H9 (cell line): ENCODE results near the gene COL23A1. TPM values are rescaled to one million over a fixed set of nuclear protein-coding genes. Genes with fewer than 3 reads are reported as not detected.

Source experiments
- DNase-seq: peaks from one replicate; pipeline ENCODE4 v3.0.0-alpha.2; 2017
- H2AFZ ChIP-seq: one replicate; pipeline ENCODE4 v1.6.1; 2013; ENCODE audit warnings: mild to moderate bottlenecking, low read length, control low read depth, moderate library complexity
- H2AK5ac ChIP-seq: 2 replicates; pipeline ENCODE4 v1.6.1; 2013; ENCODE audit warnings: low read length, control low read depth, mixed read lengths; ENCODE audit not compliant: insufficient read length
- H2BK120ac ChIP-seq: one replicate; pipeline ENCODE4 v1.6.1; 2013; ENCODE audit warnings: low read depth, mild to moderate bottlenecking, low read length, control low read depth, inconsistent platforms; ENCODE audit not compliant: poor library complexity, severe bottlenecking
- H2BK12ac ChIP-seq: 2 replicates; pipeline ENCODE4 v1.6.1; 2013; ENCODE audit warnings: low read length, control low read depth, mixed read lengths, low read depth; ENCODE audit not compliant: insufficient read length
- H2BK15ac ChIP-seq: 2 replicates; pipeline ENCODE4 v1.6.1; 2013; ENCODE audit warnings: low read depth, low read length, control low read depth
- H2BK20ac ChIP-seq: one replicate; pipeline ENCODE4 v1.6.1; 2013; ENCODE audit warnings: low read depth, mild to moderate bottlenecking, low read length, control low read depth, inconsistent platforms; ENCODE audit not compliant: poor library complexity, severe bottlenecking
- H2BK5ac ChIP-seq: 2 replicates; pipeline ENCODE4 v1.6.1; 2013; ENCODE audit warnings: low read length, control low read depth, mixed read lengths; ENCODE audit not compliant: insufficient read length
- H3K14ac ChIP-seq: 2 replicates; pipeline ENCODE4 v1.6.1; 2013; ENCODE audit warnings: low read length, control low read depth; ENCODE audit not compliant: insufficient read depth
- H3K18ac ChIP-seq: 2 replicates; pipeline ENCODE4 v1.6.1; 2013; ENCODE audit warnings: low read depth, mild to moderate bottlenecking, mixed read lengths, low read length, control low read depth; ENCODE audit not compliant: insufficient read length
- H3K23ac ChIP-seq: 2 replicates; pipeline ENCODE4 v1.6.1; 2013; ENCODE audit warnings: low read length, control low read depth, mixed read lengths, low read depth; ENCODE audit not compliant: insufficient read length
- H3K23me2 ChIP-seq: 2 replicates; pipeline ENCODE4 v1.6.1; 2013; ENCODE audit warnings: low read depth, mild to moderate bottlenecking, mixed read lengths, low read length, control low read depth; ENCODE audit not compliant: insufficient read length, poor library complexity, severe bottlenecking
- H3K27ac ChIP-seq: 2 replicates; pipeline ENCODE4 v1.5.1; 2013; ENCODE audit warnings: low read length, control low read depth, mixed read lengths, low read depth; ENCODE audit not compliant: insufficient read length
- H3K27me3 ChIP-seq: 2 replicates; pipeline ENCODE4 v1.6.1; 2013; ENCODE audit warnings: low read length, control low read depth, inconsistent platforms; ENCODE audit not compliant: insufficient read depth
- H3K4ac ChIP-seq: 2 replicates; pipeline ENCODE4 v1.6.1; 2013; ENCODE audit warnings: low read depth, mild to moderate bottlenecking, control low read depth, inconsistent platforms, low read length, moderate library complexity
- H3K4me1 ChIP-seq: 2 replicates; pipeline ENCODE4 v1.6.1; 2013; ENCODE audit warnings: low read length, control low read depth, inconsistent platforms; ENCODE audit not compliant: insufficient read depth
- H3K4me2 ChIP-seq: 2 replicates; pipeline ENCODE4 v1.6.1; 2013; ENCODE audit warnings: low read length, control low read depth, mixed read lengths; ENCODE audit not compliant: insufficient read length, insufficient read depth
- H3K56ac ChIP-seq: 2 replicates; pipeline ENCODE4 v1.6.1; 2013; ENCODE audit warnings: low read depth, mild to moderate bottlenecking, mixed read lengths, low read length, control low read depth; ENCODE audit not compliant: insufficient read length
- H3K79me1 ChIP-seq: 2 replicates; pipeline ENCODE4 v1.6.1; 2013; ENCODE audit warnings: low read depth, mild to moderate bottlenecking, moderate library complexity, low read length, control low read depth, inconsistent platforms; ENCODE audit not compliant: insufficient read depth, poor library complexity, severe bottlenecking
- H3K79me2 ChIP-seq: 2 replicates; pipeline ENCODE4 v1.6.1; 2013; ENCODE audit warnings: low read length, control low read depth, inconsistent platforms; ENCODE audit not compliant: insufficient read depth
- H3K9ac ChIP-seq: 2 replicates; pipeline ENCODE4 v1.6.1; 2013; ENCODE audit warnings: low read length, control low read depth, mixed read lengths; ENCODE audit not compliant: insufficient read length; ENCODE audit errors: extremely low read depth
- H3K9me3 ChIP-seq: one replicate; pipeline ENCODE4 v1.6.1; 2013; ENCODE audit warnings: low read depth, low read length, inconsistent platforms; ENCODE audit not compliant: control insufficient read depth
- H3T11ph ChIP-seq: one replicate; pipeline ENCODE4 v1.6.1; 2013; ENCODE audit warnings: mild to moderate bottlenecking, low read length, control low read depth, inconsistent platforms
- H4K20me1 ChIP-seq: one replicate; pipeline ENCODE4 v1.6.1; 2013; ENCODE audit not compliant: control insufficient read depth, insufficient read length, insufficient read depth
- H4K5ac ChIP-seq: 2 replicates; pipeline ENCODE4 v1.6.1; 2013; ENCODE audit warnings: low read depth, mild to moderate bottlenecking, mixed read lengths, low read length, control low read depth; ENCODE audit not compliant: insufficient read length
- H4K8ac ChIP-seq: replicated peaks from 2 replicates; pipeline ENCODE4 v1.6.1; 2013; ENCODE audit warnings: low read length, control low read depth, mixed read lengths, low read depth; ENCODE audit not compliant: insufficient read length
- H4K91ac ChIP-seq: 2 replicates; pipeline ENCODE4 v1.6.1; 2013; ENCODE audit warnings: low read depth, mild to moderate bottlenecking, moderate library complexity, mixed read lengths, low read length, control low read depth; ENCODE audit not compliant: insufficient read length
- H3K27ac Mint-ChIP-seq, 3 experiments: 2 replicates in 2 of 3; 3 replicates in 1 of 3; pipeline ENCODE4 v1.8.0; 2020 to 2021; ENCODE audit warnings: mixed read lengths in 3 of 3, mild to moderate bottlenecking in 1 of 3, moderate library complexity in 1 of 3
- H3K27me3 Mint-ChIP-seq: 2 replicates; pipeline ENCODE4 v1.8.0; 2021; ENCODE audit warnings: low read depth, mild to moderate bottlenecking, moderate library complexity, mixed read lengths
- H3K36me3 Mint-ChIP-seq, 3 experiments: 2 replicates in 2 of 3; 3 replicates in 1 of 3; pipeline ENCODE4 v1.8.0; 2020 to 2021; ENCODE audit warnings: low read depth in 3 of 3, mixed read lengths in 3 of 3; ENCODE audit not compliant: insufficient read depth in 1 of 3
- H3K4me1 Mint-ChIP-seq, 2 experiments: 2 replicates each; pipeline ENCODE4 v1.8.0; 2020; ENCODE audit warnings: mixed read lengths in 2 of 2
- H3K4me3 Mint-ChIP-seq, 2 experiments: 2 replicates in 1 of 2; 3 replicates in 1 of 2; pipeline ENCODE4 v1.8.0; 2020 to 2021; ENCODE audit warnings: mild to moderate bottlenecking in 2 of 2, mixed read lengths in 2 of 2, moderate library complexity in 1 of 2
- H3K9me3 Mint-ChIP-seq, 2 experiments: 2 replicates in 1 of 2; 3 replicates in 1 of 2; pipeline ENCODE4 v1.8.0; 2020; ENCODE audit warnings: mild to moderate bottlenecking in 2 of 2, mixed read lengths in 2 of 2, moderate library complexity in 1 of 2
- CTCF ChIP-seq: fragments of 200-600 bp; sonication (generic); conservative IDR thresholded peaks from 3 replicates; pipeline ENCODE4 v1.8.0; 2021; ENCODE audit warnings: antibody characterized with exemption, mild to moderate bottlenecking
- WGBS: extraction: QIAGEN DNeasy Blood & Tissue Kit; methylation state at CpG from one replicate; pipeline ENCODE4 v1.1.7; 2013; ENCODE audit warnings: missing lambda C conversion rate, low lambda C conversion rate, mixed read lengths; ENCODE audit not compliant: insufficient read length; ENCODE audit errors: extremely low coverage; 5-methylcytosine and 5-hydroxymethylcytosine counted together
- total RNA-seq: library from RNA; stranded (reverse); gene quantifications from 2 replicates; pipeline ENCODE4 v1.2.1, GENCODE V29; 2021

COL23A1 gene
- total RNA-seq, 1 experiment from 2014 or later = 2.6 TPM

GRCh38 chr5:178267876-178268275 lies 322.3 kb downstream of the COL23A1 start:
- Histone ChIP-seq H3K4me2 (no peak overlapping the region), H3K27ac (no peak overlapping the region), H2BK120ac (no peak overlapping the region), H3K14ac (no peak overlapping the region), H2BK12ac (no peak overlapping the region), H3K56ac (no peak overlapping the region), H3T11ph (no peak overlapping the region), H3K23me2 (no peaks in the 10 kb centered on the region), H2AK5ac (no peak overlapping the region), H4K20me1 (no peaks in the 10 kb centered on the region), H3K23ac (no peak overlapping the region), H3K18ac (no peak overlapping the region), H3K4ac (no peak overlapping the region), H2BK5ac (no peak overlapping the region), H4K91ac (no peak overlapping the region), H2BK15ac (no peak overlapping the region), H2AFZ (no peak overlapping the region), H3K27me3 (no peaks in the 10 kb centered on the region; the same call in 1 of the 2 replicates), H3K79me2 (no peaks in the 10 kb centered on the region), H3K79me1 (no peaks in the 10 kb centered on the region), H3K4me1 (no peaks in the 10 kb centered on the region), H3K9ac (no peak overlapping the region), H4K5ac (no peak overlapping the region), H2BK20ac (no peak overlapping the region), H4K8ac (no peak overlapping the region), H3K9me3 (no peaks in the 10 kb centered on the region)
- no CpG with 5 or more reads among the region's 10 CpGs for WGBS
- DNase-seq = no peak
- Mint-ChIP-seq H3K9me3 (no peaks in the 10 kb centered on the region; a peak in 1 of 5 replicates), H3K4me1 (no peaks in the 10 kb centered on the region), H3K27ac (no peak overlapping the region), H3K36me3 (no peaks in the 10 kb centered on the region; a peak in 1 of 7 replicates), H3K4me3 (no peak overlapping the region), H3K27me3 (peaks cover 9% of the 10 kb centered on the region)
- TF ChIP-seq CTCF = no peak
